Stimulated activated CD4-positive, alpha-beta T cell treated with anti-CD3 and anti-CD28 coated beads, Interleukin-2, amount 100 ng/mL, for 48 hours (primary cell): ENCODE data around the gene COX8C.

Experiments used
- DNase-seq, 2 donors: peaks; one replicate each; pipeline ENCODE4 v3.0.0-alpha.2; 2020

Gene COX8C, protein sequence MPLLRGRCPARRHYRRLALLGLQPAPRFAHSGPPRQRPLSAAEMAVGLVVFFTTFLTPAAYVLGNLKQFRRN

DNA sequence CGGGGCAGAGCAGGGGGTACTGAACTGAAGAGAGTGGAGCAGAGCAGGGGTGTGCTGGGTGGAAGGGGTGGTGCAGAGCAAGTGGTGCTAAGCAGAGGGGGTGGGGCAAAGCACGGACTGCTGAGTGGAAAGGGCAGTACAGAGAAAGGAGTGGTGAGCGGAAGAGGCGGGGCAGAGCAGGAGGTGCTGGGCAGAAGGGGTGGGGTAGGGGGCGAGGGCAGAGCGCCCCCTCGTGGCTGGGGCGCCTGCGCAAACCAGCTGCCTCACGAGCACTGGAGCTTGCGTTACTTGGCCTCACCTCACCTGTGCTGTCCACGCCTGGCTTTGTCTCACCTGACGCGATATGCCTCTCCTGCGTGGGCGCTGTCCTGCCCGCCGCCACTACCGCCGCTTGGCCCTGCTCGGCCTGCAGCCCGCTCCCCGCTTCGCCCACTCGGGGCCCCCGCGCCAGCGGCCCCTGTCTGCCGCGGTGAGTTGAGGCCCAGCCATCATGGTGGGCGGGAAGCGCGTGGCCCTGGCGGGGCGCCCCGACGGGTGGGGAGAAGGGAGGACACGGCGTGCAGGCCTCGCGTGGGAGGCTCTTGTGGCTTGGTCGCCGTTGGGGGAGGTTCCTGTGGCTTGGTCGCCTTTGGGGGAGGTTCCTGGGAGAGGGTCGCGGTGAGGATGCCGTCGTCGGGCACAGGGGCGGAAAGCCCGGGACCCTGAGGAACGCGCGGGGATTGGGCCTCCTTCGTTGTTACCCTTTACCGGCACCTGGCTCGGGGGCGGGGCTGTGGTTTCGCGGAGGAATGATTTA lies at the start of gene COX8C:
Gene COX8C, plus strand, starts transcription at position 257 of the 796 bp plus-strand sequence. Its CDS starts 87 bp downstream, at position 344.
- no peak for DNase-seq

DNA sequence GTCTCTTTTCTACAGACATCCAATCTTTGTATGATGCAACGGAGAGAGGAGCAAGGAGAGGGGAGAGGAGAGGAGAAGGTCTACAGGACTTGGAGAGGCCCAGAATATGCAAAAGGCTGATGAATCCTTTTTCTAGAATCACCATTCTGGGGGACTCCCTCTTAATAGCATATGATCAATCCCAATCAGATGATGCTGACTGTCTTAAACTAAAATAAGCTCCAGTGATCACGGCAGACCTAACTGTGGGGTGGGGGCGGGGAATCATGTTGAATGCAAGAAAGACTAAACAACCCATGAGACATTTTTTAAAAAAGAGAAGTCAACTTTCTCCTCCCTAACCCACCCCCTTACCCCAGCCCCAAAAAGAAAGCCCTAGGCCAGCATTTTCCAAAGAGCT lies 47.6 kb upstream of the COX8C start:
- no peak for DNase-seq

DNA sequence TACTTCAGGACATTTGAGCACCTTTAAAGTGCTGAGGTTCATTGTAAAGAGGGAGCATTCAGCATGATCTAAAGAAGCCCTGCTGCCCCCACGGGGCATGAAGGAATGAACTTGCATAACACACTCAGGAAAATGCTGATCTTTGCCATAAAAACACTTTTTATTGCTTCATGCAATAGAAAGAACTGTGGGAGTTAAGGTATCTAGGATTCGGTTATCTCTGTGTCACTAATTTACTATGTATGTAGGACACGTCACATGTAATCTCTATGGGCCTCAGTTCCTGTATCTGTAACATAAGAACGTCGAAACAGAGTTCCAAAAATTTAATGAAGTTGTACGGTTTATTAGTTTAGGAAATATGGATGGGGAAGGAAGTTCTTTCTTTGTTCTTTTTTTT lies 47.1 kb upstream of the COX8C start:
- no peak for DNase-seq

DNA sequence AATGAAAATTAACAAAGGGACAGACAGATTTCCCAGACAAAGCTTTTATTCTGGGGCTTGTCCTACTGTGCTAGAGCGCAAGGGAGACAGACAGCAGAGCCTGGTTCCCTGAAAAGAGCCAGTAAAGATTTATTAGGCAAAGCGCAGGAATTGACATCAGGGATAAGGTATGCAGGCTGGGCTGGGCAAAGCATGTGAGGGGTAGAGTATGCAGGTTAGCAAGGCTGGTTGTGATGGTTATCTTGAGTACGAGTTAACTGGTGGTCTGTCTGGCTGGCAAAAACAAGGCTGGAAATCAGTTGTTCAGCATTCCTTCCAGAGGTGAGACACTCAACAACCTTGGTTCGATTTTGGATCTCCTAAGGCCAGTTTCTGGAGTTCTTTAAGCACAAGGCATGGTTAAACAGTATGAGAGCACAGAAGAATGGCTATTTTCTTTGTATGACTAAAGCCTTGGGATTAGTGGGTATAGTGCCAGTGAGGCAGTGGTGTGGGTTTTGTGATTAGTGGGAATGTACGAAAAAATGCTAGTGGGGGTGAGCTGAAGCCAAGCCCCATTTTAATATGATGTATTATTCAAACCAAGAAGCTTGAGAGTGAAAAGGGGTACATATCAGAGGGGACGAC lies 45.0 kb upstream of the COX8C start:
- DNase-seq, result no peak

DNA sequence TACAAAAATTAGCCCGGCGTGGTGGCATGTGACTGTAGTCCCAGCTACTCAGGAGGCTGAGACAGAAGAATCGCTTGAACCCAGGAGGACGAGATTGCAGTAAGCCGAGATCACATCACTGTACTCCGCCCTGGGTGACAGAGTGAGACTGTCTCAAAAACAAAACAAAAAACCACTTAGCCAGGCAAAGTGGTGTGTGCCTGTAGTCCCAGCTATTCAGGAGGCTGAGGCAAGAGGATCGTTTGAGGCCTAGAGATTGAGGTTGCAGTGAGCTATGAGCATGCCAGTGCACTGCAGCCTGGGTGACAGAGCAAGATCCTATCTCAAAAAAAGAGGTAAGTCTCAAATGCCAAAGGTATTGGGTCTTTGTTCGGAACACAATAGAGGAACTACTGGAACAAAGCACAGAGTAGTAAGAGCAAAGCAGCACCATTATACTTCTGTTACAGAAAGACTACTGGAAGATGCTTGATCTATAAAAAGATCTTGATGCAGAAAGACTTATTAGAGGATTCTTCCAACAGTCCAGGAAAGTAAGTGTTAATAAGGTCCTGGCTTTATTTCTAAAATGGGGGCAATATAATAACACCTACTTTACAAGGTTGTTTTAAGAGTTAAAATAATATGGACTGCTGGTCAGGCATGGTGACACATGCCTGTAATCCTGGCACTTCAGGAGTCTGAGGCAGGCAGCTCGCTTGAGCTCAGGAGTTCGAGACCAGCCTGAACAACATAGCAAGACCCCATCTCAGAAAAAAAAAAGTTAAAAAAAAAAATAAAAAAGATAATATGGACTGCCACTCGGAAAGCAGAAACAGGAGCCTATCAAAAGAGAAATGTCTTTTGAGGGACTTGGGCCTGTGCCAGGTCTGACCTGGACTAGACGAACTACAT lies 44.0 kb upstream of the COX8C start:
- no peak for DNase-seq

DNA sequence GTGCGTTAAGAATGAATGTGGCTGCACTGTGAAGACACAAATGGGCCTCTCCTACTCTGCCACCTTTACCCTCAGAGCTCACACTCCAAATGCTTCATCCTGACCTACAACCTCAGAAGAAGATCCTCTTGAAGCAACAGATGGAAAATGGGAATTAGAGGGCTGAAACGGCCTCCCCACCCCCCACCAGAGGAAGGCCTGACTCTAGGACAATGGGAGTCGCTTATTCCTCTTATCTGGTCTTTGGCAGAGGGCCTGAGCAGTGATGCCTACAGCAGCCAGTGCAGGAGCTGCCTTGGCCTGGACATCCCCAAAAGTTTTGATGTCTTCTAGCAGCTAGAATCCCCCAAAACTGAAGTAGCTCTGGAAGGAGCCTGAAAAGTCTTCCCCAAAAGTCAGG lies 43.3 kb upstream of the COX8C start:
- no peak for DNase-seq

DNA sequence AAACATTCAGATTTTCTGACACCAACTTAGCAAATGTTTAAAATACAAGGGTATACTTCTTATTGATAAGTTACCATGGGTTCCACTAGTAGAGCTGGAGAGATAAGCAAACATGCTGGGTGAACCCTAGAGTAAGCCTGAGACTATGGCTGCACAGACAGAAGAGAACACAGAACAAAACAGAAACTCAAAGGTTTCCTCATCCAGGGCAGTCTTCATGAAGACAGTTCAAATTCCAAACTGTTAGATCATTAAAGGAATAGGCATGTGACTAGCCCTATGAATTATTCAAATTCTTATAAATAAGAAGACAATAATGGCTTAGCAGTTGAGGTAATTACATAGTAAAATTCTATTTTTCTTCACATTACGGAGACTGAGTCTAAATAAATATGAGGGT lies 42.2 kb upstream of the COX8C start:
- no peak for DNase-seq

DNA sequence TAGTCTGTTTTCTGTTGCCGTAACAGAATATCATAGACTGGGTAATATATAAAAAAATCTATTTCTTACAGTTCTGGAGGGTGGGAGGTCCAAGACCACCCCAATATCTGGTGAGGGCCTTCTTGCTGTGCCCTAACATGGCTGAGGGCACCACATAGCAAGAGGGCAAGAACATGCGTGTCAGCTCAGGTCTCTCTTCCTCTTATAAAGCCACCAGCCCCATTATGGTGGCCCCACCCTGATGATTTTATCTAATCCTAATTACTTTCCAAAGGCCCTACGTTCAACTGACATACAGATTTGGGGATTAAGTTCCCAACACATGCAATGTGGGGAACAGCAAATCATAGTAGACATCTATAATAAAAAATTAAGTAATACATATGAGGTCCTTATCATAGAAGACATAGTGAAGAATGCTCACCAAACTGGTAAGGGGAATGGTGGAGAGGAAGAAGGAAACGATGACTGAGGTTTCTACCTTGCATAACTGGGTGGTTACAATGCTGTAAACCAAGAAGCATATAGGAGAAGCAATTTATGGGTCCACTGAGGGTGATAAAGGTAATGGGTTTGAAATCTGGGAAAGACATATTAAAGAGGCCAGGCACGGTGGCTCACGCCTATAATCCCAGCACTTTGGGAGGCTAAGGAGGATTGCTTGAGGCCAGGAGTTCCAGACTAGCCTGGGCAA lies 41.1 kb upstream of the COX8C start:
- no peak for DNase-seq

DNA sequence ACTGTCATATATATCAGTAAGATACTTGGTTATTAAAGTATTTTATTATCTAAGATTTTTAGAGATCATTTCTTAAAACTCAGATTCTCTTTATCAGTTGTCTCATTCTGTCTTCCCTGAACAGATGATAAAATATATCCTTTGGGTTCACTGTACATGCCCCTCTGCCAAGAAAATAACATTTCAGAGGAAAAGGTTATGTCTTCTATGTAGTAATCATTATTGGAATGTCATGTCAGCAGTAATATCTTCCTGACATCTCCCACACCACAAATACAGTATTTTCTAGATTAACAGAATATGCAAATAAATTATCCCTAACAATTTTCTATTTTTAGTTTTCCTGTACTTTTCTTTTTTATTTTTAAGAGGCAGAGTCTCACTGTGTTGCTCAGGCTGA lies 40.2 kb upstream of the COX8C start:
- no peak for DNase-seq

DNA sequence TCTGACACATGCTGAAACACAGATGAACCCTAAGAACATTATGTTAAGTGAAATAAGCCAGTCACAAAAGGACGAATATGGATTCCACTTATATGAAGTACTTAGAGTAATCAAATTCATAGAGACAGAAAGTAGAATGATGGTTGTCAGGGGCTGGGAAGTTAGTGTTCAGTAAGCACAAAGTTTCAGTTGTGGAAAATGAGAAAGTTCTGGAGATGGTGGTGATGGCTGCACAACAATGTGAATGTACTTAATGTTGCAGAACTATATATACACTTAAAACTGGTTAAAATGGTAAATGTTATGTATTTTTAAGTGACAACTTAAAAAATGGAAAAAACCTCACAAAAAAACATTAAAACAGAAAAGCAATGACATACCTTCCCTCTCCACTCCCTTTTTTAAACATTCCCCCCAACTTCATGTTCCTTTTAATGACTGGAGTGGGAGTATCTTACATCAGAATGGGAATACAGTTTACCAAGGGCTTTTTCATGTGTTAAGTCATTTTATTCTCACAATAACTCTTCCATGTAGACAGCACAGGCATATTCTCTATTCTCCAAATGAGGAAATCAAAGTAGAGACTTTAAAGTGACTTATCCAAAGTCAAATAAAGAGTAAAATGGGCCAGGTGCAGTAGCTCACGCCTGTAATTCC lies 38.2 kb upstream of the COX8C start:
- DNase-seq, result no peak

DNA sequence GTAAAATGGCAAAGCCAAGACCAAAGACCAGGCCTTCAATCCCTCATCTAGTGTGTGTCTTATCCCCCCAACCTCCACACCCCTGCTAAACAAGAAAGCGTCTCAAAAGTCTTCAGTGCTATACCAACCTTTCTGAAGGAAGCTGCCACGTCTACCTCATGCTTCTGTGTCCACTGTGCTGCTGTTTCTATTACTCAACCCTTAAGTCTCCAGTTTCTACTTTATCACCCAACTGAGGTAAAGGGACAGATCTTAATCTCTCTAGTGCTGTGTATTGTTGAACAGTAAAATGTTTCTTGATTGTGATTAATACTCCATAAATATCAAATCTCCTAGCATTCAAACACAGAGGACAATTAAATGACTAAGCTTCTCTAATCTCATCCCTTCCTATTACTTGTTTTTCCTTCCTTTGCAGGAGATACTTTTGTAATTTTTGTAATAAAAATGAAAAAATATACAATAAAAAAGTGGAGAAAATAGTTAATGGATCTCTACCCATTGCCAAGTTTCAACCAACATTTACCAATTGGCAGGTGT lies 37.5 kb upstream of the COX8C start:
- DNase-seq, result no peak

DNA sequence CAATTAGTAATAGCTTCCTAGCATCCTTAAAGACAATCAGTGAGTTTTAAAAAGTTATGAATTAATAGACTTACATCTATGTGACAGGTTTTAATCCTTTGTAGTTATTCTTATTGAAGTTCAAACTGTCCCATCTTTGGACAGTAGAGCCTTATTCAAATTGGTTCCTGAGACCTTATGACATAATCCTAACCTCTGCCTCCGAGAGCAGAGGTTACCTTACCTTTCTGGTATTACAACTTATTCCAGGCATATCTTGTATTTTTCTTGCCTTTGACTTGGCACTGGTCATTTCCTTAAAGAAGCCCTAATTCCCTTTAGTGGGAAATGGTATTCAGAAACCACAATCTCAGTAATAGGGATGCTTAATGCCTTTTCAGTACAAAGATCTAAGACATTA lies 35.9 kb upstream of the COX8C start:
- no peak for DNase-seq

DNA sequence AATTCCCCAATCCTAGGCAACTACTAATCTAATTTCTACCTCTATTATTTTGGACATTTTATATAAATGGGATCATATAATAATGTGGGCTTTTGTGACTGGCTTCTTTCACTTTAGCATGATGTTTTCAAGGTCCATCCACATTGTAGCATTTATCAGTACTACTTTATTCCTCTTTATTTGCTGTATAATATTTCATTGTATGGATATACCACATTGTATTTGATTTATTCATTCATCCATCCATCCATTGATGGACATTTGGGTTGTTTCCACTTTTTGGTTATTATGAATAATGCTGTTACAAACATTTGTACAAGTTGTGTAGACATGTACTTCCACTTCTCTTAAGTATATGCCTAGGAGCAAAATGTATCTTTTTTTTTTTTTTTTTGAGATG lies 31.4 kb upstream of the COX8C start:
- DNase-seq, result no peak

DNA sequence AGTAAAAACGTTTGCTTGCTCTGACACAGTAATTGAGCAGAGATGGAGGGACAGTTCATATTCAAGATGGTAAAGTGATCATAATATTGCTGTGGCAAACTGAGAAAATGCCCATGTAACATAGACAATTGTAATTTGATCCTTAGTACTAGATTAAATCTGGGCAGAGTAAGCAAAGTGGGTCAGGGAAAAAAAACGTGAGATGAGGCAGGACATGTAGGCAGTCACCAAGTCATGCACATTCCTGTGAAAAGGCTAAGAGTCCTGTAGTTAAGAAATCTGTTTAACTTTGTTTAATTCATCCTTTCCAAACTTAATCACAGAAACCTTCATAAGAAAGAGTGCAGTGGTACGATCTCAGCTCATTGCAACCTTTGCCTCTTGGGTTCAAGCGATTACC lies 30.3 kb upstream of the COX8C start:
- DNase-seq, result no peak

DNA sequence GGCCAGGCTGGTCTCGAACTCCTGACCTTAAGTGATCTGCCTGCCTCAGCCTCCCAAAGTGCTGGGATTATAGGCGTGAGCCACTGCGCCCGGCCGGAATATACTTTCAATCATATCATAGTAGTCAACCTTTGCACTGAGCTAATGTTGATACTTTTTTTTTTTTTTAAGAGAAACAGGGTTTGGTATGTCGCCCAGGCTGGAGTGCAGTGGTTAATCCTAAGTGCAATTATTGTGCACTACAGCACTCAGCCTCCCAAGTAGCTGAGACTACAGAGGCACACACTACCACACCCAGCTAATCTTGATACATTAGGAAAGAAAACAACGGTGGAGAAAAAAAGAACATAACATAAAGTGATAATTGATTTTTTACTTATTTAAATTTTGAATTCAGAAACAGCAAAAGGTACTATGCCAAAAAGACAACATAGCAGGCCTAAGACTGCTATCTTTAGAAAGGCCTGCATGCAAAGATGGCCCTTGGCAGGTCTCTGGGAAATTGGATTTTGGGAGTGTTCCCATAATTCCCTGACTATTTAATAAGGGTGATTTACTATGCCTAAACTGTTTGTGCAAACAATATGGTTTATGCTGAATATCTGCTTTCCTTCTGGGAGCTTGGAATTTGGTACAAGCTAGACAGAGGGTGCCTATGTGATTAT lies 29.6 kb upstream of the COX8C start:
- no peak for DNase-seq

DNA sequence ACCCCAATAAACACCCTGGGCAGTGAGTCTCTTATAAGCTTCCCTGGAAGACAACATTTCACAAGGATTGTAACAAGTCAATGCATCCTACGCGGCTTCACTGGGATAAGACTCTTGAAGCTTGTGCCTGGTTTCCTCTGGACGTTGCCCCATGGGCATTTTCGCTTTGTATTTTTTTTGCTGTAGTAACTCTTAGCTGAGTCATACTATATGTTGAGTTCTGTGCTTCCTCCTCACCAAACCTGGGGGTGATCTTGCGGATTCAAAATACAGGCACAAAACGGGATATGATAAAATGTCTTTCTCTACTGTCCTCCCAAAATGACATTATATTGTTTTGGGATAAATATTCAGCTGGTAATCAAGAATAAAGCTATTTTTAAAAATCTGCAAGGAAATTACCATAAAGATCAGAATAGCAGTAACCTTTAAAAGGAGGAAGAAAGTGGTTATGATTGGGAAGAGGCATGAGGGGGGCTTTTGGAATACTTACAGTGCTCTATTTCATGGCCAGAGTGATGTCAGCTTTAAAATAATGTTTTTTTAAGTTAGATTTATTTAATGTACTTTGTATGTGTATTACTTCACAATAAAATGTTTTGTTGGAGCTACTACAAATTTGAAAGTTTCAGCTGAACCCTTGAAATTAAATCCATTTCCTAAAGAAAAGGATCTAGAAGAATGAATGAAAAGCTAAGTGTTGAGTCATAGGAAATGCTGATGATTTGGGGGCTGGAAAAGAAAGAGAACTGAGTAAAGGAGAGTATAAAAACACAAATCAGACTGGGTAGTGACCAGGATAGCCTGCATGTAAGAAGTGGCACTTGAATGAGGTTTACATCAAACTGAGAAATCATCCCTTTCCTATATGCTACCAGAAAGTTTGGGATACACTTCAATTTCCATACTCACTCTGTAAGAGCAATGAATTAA lies 28.8 kb upstream of the COX8C start:
- no peak for DNase-seq

DNA sequence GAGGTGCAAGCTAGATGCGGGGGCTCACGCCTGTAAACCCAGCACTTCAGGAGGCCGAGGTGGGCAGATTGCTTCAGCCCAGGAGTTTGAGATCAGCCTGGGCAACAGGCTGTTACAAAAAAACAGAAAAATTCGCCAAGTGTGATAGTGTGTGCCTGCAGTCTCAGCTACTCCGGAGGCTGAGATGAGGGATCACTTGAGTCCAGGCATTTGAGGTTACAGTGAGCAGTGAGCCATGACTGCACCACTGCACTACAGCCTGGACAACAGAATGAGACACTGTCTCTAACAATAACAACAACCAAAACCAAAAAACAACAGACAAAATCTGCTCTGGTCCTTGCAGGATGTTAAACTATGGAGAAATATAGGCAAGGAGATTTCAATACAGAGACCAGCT lies 28.1 kb upstream of the COX8C start:
- DNase-seq, result no peak

DNA sequence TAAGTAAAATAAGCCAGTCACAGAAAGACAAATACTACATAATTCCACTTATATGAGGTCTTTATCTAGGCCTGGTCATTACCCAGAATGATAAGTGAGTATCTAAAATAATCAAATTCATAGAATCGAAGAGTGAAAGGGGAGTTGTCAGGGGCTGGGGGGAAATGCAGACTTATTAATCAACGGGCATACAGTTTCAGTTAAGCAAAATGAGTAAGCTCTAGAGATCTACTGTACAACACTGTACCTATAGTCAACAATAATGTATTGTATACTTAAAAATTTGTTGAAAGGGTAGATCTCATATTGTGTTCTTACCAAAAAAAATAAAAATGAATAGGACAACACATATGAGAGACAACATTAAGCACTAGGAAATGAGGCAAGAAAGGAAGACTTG lies 27.5 kb upstream of the COX8C start:
- no peak for DNase-seq

DNA sequence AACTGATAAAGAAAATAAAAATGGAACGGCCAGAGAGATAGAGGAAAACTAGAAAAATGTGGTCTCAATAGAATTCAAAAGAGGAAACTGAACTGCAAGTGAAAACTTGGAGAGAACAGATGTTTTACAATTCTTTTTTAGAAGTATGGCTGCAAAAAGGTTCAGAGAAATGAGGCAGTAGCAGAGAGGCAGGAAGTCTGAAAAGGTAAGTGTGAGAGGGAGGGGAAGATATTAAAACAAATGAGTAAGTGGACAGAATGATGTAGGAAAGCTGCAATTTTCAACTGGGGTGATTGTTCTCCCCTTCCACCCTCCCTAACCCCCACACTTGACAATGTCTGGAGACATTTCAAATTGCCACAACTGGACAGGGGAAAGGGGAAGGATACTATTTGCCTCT lies 27.0 kb upstream of the COX8C start:
- no peak for DNase-seq

DNA sequence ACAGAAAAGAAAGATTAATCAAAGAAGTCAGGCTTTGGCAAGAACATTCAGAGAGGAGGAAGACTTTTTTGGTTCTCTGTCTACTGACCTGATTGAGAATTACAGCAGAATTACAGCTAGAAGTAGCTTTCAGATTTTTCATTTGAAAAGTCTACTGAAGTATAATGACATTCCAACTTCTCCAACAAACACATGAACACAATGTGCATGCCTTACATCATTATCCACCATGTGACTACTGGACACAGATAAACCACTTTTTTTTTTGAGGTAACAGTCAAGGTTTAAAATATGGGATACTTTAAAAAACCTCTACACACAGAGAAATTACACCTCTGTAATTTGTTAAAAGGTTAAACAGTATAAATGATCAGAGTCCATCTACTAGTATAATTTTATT lies 26.5 kb upstream of the COX8C start:
- no peak for DNase-seq
